Skeletal muscle satellite cell (primary cell): ENCODE results near the gene GDAP1L1. TPM values are rescaled to one million over a fixed set of nuclear protein-coding genes. Genes with fewer than 3 reads are reported as not detected.

Source experiments
- H3K27me3 ChIP-seq: 2 replicates; pipeline ENCODE4 v1.7.0; 2013; ENCODE audit warnings: low read length; ENCODE audit not compliant: control insufficient read depth, insufficient read depth
- H3K36me3 ChIP-seq: 2 replicates; pipeline ENCODE4 v1.7.0; 2013; ENCODE audit warnings: mild to moderate bottlenecking, control low read depth, low read length; ENCODE audit not compliant: insufficient read depth
- H3K4me1 ChIP-seq: 2 replicates; pipeline ENCODE4 v1.7.0; 2013; ENCODE audit warnings: low read length; ENCODE audit not compliant: control insufficient read depth, insufficient read depth
- H3K4me2 ChIP-seq: 2 replicates; pipeline ENCODE4 v1.7.0; 2013; ENCODE audit warnings: mild to moderate bottlenecking, low read length
- H3K4me3 ChIP-seq: 2 replicates; pipeline ENCODE4 v1.7.0; 2013; ENCODE audit warnings: low read length
- H3K9ac ChIP-seq: 2 replicates; pipeline ENCODE4 v1.7.0; 2013; ENCODE audit warnings: mild to moderate bottlenecking, low read depth, low read length, moderate library complexity
- H3K9me3 ChIP-seq: replicated peaks from 2 replicates; pipeline ENCODE4 v1.7.0; 2013; ENCODE audit warnings: mild to moderate bottlenecking, control low read depth, low read length
- total RNA-seq: library from RNA; depleted of rRNA; stranded (reverse); fragments of >200 nt; gene quantifications from 2 replicates; pipeline ENCODE4 v1.2.3, GENCODE V29; 2012; rRNA removed

GDAP1L1 gene
- not detected in 2 replicates for total RNA-seq

DNA sequence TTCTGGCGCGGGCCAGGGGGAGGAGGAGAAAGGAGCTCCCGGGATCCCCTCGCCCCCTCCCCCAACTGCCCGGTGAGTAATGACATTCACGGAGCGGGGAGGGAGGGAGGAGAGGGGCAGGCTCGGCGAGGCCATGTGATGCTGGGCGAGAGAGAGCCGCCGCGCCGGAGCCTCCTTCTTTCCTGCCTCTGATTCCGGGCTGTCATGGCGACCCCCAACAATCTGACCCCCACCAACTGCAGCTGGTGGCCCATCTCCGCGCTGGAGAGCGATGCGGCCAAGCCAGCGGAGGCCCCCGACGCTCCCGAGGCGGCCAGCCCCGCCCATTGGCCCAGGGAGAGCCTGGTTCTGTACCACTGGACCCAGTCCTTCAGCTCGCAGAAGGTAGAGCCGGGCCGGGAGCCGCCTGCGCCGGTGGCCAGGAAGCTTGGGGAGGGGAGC is at the start of gene GDAP1L1:
Gene GDAP1L1, plus strand, starts transcription at position 178 of the 441 bp plus-strand sequence. Its CDS starts 27 bp downstream, at position 205.
- H3K9ac ChIP-seq: no peak within 1 kb of the TSS
- H3K4me1 ChIP-seq: no peaks in the 10 kb centered on the region
- H3K36me3 ChIP-seq: no peaks in the 10 kb centered on the region
- no peak within 1 kb of the TSS for H3K4me2 ChIP-seq
- H3K4me3 ChIP-seq: no peak within 1 kb of the TSS
- H3K27me3 ChIP-seq: peaks cover 47% of the 10 kb centered on the region
- H3K9me3 ChIP-seq: no peaks in the 10 kb centered on the region

DNA sequence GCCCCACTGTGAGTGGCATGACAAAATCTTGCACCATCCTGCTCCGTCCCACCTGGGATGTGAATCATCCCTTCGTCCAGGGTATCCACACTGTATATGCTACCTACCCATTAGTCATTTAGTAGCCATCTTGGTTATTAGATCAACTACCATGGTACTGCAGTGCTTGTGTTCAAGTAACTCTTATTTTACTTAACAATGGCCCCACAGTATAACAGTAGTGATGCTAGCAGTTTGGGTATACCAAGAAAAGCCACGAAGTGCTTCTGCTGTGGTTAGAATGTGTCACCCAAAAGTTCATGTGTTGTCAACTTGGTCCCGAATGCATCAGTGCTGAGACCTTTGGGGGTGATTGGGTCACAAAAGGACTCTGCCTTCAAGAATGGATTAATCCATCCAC is 48.2 kb upstream of the GDAP1L1 start:
- Histone ChIP-seq H3K9ac (no peak overlapping the region), H3K4me2 (no peak overlapping the region), H3K36me3 (peaks cover 64% of the 10 kb centered on the region), H3K4me1 (peaks cover 21% of the 10 kb centered on the region), H3K9me3 (no peaks in the 10 kb centered on the region), H3K27me3 (no peaks in the 10 kb centered on the region), H3K4me3 (no peak overlapping the region)

GRCh38 chr20:44199877-44200276 is 47.2 kb upstream of the GDAP1L1 start:
- Histone ChIP-seq H3K36me3 (peaks cover 67% of the 10 kb centered on the region), H3K4me2 (no peak overlapping the region), H3K9me3 (no peaks in the 10 kb centered on the region)

GRCh38 chr20:44200371-44200770 is 46.7 kb upstream of the GDAP1L1 start:
- peaks cover 70% of the 10 kb centered on the region for H3K36me3 ChIP-seq
- no peaks in the 10 kb centered on the region for H3K9me3 ChIP-seq

More at GRCh38 chr20:44199877-44200276, 47.2 kb upstream of the GDAP1L1 start:
- no peak overlapping the region for H3K4me3 ChIP-seq
- H3K9ac ChIP-seq: no peak overlapping the region
- peaks cover 29% of the 10 kb centered on the region for H3K4me1 ChIP-seq
- H3K27me3 ChIP-seq: no peaks in the 10 kb centered on the region

GRCh38 chr20:44200983-44201382 is 46.1 kb upstream of the GDAP1L1 start:
- Histone ChIP-seq H3K4me2 (no peak overlapping the region), H3K4me3 (no peak overlapping the region), H3K9ac (no peak overlapping the region), H3K27me3 (no peaks in the 10 kb centered on the region), H3K9me3 (no peaks in the 10 kb centered on the region), H3K36me3 (peaks cover 73% of the 10 kb centered on the region), H3K4me1 (peaks cover 30% of the 10 kb centered on the region)

More at GRCh38 chr20:44200371-44200770, 46.7 kb upstream of the GDAP1L1 start:
- H3K27me3 ChIP-seq: no peaks in the 10 kb centered on the region
- no peak overlapping the region for H3K4me3 ChIP-seq
- H3K4me1 ChIP-seq: peaks cover 30% of the 10 kb centered on the region
- H3K4me2 ChIP-seq: no peak overlapping the region
- no peak overlapping the region for H3K9ac ChIP-seq

DNA sequence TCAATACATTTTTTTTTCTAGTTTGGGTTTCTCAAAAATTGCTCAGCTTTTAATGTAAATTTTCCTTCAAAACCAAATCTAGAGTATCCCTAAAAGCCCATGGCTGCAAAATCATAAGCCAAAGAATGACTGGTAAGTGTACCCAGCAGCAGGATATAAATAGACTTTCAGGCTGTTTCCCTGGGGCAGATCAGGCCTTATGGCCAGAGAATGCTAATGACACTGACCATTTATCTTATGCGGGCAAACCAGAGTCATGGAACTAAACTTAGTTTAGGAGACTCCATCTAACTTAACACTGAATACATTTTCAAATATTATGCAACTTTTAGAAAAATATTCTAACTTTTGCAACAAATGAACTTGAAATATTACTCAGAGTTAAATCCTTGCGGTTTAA is 43.9 kb upstream of the GDAP1L1 start:
- no peak overlapping the region for H3K4me2 ChIP-seq
- H3K4me3 ChIP-seq: no peak overlapping the region
- H3K9me3 ChIP-seq: no peaks in the 10 kb centered on the region
- H3K36me3 ChIP-seq: peaks cover 57% of the 10 kb centered on the region
- H3K4me1 ChIP-seq: peaks cover 45% of the 10 kb centered on the region
- no peak overlapping the region for H3K9ac ChIP-seq
- H3K27me3 ChIP-seq: no peaks in the 10 kb centered on the region

- Histone ChIP-seq H3K36me3 (peaks cover 50% of the 10 kb centered on the region), H3K4me1 (peaks cover 53% of the 10 kb centered on the region), H3K9ac (peak overlapping the region; percentile 44), H3K27me3 (no peaks in the 10 kb centered on the region), H3K9me3 (no peaks in the 10 kb centered on the region), H3K4me3 (peak overlapping the region; percentile 42), H3K4me2 (peak overlapping the region; percentile 71)
These were observed 42.8 kb upstream of the GDAP1L1 start for GRCh38 chr20:44204156-44204831.

DNA sequence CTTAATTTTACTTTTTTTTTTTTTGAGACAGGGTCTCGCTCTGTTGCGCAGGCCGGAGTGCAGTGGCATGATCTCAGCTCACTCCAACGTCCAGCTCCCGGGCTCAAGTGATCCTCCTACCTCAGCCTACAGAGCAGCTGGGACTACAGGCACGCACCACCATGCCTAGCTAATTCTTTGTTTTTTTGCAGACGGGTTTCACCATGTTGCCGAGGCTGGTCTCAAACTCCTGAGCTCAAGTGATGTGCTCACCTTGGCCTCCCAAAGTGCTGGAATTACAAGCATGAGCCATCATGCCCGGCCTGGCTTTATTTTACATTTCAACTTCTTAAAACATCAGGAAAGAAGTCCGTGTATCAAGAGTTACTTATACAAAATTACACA is 42.3 kb upstream of the GDAP1L1 start:
- Histone ChIP-seq H3K9me3 (no peaks in the 10 kb centered on the region), H3K4me2 (peak overlapping the region; percentile 71), H3K27me3 (no peaks in the 10 kb centered on the region), H3K9ac (peak overlapping the region; percentile 44), H3K4me3 (no peak overlapping the region), H3K36me3 (peaks cover 45% of the 10 kb centered on the region), H3K4me1 (peaks cover 53% of the 10 kb centered on the region)

- Histone ChIP-seq H3K4me2 (no peak overlapping the region), H3K36me3 (peaks cover 33% of the 10 kb centered on the region), H3K4me3 (no peak overlapping the region), H3K27me3 (no peaks in the 10 kb centered on the region), H3K4me1 (peaks cover 45% of the 10 kb centered on the region), H3K9me3 (no peaks in the 10 kb centered on the region), H3K9ac (no peak overlapping the region)
These were observed 41.0 kb upstream of the GDAP1L1 start for GRCh38 chr20:44206132-44206531.

GRCh38 chr20:44207126-44207723 is 39.9 kb upstream of the GDAP1L1 start:
- H3K4me1 ChIP-seq: peaks cover 53% of the 10 kb centered on the region
- H3K4me2 ChIP-seq: peak overlapping the region; percentile 43
- peaks cover 22% of the 10 kb centered on the region for H3K36me3 ChIP-seq
- H3K9me3 ChIP-seq: no peaks in the 10 kb centered on the region
- no peak overlapping the region for H3K4me3 ChIP-seq
- H3K27me3 ChIP-seq: no peaks in the 10 kb centered on the region
- H3K9ac ChIP-seq: peak overlapping the region; percentile 5

GRCh38 chr20:44208165-44208564 is 38.9 kb upstream of the GDAP1L1 start:
- Histone ChIP-seq H3K27me3 (no peaks in the 10 kb centered on the region), H3K9ac (peak overlapping the region; percentile 95), H3K4me3 (peak overlapping the region; percentile 88), H3K36me3 (peaks cover 15% of the 10 kb centered on the region), H3K4me1 (peaks cover 48% of the 10 kb centered on the region), H3K4me2 (peak overlapping the region; percentile 90), H3K9me3 (no peaks in the 10 kb centered on the region)
